Stimulated activated CD4-positive, alpha-beta T cell treated with anti-CD3 and anti-CD28 coated beads, Interleukin-2, amount 100 ng/mL, for 48 hours (primary cell): ENCODE measurements around the gene PRIMA1.

Experiments
- DNase-seq, 2 donors: peaks; one replicate each; pipeline ENCODE4 v3.0.0-alpha.2; 2020

PRIMA1 gene

DNA sequence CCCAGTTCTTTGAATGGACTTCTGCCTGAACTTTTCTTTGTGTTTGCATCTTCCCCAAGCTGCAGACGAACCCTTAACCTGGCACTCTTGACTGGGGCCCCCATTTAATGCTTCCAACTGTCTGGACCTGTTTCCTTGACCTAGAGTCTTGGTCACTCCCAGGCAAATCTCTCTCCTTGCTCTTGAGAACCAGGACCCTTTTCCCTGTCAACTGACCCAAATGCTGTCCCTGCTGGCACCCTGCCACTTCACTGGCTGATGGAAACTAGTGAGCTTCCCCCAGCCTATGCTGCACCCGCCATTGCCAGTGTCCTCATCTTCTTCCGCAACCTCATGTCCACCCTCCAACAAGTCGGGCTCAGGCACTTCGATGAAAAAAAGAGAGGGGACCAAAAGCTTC lies 79.5 kb downstream of the PRIMA1 start:
- no peak for DNase-seq

DNA sequence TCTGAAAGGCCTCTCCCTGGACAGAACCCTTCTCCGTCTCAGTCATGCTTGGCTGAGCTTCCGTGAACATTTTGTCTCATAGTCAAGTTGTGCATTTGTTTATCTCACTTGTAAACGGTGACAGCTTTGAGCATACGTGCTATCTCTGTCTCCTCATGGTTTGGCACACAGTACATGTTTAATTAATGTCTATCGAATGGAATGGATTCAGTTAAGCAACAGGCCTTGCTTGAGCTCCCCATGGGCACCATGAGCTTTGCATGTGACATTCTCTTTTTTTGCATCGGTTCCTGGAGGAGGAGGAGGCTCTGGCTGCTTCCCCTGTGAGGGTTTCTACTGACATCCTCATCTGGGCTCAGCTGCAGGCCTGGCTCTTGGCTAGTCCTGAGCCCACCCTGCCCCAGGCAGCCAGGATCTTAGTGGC lies 80.0 kb downstream of the PRIMA1 start:
- DNase-seq, result no peak

DNA sequence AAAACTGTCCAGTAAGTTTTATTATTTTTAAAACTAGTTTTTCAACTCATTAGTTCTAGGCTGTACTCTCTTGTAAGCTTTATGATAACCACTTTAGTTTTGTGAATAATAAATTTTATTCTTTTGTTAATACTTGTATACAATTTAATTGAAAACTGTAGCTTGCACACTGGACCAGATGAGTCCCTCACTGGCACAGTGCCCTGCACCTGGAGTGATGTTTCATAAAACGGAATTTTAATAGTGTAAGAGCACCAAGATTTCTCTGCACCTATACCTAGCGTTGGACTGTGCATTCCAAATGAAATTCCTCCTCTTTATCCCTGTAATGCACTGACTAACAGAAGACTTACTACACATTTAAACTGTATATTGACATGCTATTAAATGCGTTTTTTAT lies 80.8 kb downstream of the PRIMA1 start:
- DNase-seq, result no peak

DNA sequence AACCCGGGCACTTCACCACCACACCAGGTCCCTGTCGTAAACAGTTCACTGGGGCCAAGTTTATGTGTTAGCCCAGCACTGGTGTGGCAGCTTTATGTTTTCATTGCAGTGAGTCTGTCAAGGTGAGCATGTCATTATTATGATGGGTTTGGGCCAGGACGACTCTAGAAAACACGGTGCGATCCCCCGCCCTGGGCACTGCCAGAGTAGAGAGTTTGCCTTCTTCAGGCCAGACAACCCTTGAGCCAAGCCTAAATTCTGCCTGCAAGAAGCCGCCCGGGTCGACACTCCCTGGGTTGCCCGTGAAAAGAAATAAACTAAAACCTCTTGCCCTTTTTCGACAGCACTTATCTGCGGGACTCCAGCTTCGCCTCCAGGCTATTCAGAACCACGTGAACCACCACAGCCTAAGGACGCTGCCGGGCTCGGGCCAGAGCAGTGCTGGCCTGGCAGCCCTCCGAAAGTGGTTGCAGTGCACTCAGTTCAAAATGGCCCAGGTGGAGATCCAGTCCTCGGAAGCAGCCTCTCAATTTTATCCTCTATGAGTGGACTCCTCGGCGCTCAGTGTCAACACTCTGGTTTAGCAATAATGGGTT lies 81.8 kb downstream of the PRIMA1 start:
- no peak for DNase-seq

DNA sequence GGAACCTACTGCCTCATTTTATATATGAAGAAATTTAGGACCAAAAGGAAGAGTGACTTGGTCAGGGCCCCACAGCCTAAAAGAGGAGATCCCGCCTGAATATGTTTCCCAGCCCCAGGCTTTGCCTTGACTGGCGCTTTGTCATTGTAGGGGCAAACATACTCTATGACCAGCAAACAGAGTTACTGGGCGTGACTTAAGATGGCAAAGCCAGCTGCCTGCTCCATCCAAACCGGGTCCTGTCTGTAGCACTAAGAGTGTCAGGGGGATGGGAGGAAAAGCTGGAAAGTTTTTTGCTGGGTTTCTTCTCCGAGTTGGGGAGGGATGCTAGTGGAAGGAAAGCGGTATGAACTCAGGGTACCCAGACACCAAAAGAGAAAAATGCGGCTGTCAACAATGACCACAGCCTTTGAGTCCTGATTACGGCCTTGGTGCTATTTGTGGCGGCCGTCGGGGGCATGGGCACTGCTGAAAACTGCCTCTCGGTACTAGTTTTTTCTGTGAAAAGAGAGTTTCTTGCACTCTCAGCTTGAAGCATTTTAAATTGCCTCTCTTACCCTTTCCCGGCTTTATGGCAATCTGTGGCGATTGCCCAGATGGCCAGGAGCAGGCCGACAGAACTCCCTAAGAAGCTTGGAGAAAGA lies 82.7 kb downstream of the PRIMA1 start:
- DNase-seq, result no peak

DNA sequence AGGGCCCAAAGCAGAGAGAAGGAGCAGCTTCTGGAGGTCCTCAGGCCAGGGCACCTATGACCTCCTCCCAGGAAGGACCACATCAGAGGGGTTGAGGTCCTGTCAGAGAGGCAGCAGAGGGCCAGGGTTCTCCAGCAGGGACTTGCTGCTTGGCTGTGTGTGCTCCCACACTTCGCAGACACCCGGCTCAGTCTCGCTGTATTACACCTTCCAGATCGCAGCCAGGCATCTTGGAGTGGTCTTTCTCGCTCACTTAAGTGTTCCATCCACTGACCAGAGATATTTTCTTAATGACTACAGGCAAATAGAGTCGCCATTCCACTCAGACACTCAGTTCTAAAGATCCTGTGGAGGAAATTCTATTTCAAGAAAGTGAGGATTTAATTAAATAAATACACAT lies 84.3 kb downstream of the PRIMA1 start:
- DNase-seq, result no peak

DNA sequence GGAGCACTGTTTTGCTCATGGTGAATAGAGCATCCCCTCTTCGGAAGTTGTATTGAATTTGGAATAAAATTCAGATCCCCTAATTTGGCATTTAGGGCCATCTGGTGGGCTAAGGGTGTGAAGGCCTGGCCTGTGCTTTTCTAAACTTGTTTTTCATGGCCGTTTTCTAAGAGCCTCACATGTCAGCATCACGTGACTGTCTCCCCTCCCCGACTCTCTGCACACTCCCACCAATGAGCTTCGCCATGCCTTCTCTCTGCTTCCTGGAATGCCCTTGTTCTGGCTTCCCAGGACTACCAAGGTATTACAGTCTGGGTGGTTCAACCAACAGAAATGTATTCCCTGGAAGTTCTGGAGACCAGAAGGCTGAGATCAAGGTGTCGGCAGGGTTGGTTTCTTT lies 85.3 kb downstream of the PRIMA1 start:
- DNase-seq, result no peak

DNA sequence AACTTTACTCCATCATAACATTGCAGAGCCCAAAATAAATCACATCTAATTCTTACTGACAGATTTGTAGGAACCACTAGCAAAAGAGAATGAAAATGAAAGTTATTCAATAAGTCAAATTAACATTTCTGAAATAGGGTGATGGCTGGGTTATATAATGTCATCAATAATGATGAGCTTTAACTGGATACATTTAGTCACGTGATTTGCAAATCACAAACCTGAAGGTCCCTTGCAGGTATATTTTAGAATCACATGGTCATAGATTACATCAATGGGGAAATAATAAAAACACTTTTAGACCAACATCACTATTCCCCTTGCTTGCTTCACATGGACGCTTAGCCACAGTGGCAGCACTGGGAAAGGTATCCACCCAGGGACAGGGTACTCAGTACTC lies 86.7 kb downstream of the PRIMA1 start:
- DNase-seq, result no peak

DNA sequence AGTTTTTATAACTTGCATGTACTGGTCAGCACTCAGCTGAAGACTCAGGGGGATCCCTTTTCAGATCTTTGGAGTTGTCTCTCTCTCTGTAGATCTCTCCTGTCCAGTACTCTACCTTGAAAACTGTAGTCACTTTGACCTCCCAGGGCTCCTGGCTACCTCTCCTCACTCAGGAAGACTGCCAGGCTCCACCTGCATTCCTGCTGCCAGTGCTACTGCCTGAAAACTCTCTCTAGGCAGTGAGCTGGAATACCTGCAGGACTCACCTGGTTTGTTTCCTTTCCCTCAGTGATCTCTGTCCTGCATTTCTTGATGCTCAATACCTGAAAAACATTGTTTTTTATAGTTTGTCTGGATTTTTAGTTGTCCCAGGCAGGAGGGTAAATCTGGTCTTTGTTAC lies 87.4 kb downstream of the PRIMA1 start:
- no peak for DNase-seq

DNA sequence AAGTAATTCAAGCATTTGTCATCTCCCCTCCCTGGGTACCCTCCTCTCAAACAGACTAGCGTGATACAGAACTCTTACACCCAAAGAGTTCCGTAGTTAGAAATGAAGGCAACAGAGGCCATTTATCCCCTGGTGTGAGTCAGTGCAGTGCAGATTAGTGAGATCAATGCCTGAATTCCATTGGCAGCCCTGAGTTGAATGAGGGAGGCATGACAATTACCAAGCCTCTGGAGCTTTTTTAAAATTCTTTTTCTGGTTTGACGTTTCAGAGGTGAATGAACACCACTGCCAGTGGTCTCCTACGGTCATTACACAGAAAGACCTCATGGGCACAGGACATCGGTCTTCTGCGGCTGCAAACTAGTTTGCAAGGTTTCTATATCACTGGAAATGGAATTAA lies 94.4 kb downstream of the PRIMA1 start:
- no peak for DNase-seq

DNA sequence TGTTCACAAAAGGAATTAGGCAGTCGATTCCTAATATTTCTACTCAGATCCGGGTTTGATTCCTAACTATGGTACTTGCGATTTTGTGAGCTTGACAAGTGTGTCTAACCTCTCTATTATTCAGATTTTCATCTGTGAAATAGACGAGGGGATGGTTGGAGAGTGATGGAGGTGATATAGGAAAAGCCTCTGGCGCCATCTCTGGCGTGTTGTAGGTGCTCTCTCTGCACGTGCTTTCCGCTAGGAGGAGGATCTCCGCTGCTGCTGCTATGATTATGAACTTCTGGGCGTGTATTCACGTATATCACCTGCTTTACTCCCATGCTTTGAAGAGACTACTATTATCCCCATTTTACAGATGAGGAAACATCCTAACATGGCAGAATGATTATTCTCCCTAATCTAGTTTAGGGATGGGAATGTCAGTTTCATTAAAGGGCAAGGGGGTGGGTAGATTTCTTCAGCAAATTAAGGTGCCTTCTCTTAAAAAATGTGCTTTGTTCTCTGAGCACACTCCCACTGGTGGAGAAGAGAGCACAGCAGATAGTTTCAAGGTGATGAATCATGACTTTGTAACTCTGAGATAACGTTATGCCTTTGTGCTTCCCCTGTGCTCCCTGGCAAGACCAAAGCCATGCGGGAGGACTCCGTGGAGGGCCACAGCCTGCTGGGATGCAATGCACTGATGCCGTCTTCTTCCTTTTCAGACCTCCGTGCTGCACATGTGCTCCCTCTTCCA lies 97.1 kb downstream of the PRIMA1 start:
- DNase-seq, result no peak

DNA sequence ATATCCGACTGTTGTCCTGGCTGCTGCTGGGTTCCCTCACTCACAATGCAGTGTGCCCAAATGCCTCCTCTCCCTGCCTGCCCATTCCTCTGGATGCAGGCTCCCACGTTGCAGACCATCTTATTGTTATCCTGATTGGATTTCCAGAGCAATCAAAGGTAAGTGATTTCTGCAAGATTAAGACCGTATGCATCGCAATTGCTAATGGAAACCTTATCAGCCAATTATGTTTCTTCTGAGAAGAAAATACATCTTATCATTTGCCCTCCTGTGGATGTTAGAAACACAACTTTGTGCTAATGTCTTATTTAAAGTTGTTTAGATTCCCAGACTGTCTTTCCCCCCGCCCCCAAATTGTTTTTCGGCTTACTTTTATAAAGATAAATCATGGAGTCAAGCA lies 98.1 kb downstream of the PRIMA1 start:
- no peak for DNase-seq

DNA sequence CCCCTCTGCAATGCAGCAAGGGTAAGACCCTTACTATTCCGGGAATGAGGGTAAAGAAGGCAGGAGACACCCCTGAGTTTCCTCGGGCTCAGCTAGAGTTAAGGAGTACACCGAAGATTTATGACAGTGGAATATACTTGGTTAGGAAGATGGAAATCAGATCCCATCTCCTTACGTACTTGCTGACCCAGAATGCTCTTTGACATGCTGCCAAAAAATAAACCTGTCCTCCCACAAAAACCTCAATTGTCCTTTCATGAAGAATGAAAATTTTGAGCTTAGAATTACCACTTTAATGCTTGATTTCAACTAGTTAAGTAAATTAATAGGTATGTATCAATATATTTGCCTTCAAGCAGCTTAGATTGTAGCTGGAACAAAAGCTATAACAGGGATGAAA lies 99.5 kb downstream of the PRIMA1 start:
- DNase-seq, result no peak

DNA sequence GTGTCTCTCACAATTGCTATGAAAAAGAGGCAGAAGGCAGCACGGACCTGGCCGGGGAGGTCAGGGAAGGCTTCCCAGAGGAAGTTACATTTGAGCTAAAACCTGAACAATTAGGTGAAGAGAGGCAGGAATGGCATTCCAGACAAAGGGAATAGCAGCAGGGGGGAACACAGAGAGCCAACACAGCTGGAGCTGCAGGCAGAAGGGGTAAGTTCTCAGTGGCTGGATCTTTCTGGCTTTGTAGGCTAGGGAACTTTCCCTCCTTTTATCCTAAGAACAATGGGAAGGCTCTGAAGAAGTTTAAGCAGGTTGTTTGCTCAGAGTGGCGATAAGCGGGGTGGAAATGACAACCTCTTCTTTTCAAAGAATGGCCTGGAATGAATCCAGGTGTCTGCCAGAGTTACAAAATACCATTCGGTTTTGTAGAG lies 100.0 kb downstream of the PRIMA1 start:
- DNase-seq, result no peak

DNA sequence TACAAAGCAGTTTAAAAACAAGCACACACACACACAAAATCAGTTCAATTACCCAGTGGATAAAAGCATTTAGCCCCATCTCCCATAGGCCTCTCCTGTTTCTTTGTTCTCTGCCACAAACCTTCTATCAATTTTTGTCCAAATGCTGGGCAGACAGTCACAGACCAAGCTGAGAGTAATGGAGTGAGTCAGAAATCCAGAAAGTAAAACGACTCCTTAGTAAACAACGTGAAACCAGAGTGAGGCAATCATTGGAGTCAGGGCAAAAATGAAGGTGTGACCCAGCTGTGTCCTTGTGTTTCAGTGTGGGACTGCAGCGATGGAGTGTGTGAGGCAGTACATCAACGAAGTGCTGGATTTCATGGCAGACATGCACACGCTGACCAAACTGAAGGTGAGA lies 102.0 kb downstream of the PRIMA1 start:
- no peak for DNase-seq

DNA sequence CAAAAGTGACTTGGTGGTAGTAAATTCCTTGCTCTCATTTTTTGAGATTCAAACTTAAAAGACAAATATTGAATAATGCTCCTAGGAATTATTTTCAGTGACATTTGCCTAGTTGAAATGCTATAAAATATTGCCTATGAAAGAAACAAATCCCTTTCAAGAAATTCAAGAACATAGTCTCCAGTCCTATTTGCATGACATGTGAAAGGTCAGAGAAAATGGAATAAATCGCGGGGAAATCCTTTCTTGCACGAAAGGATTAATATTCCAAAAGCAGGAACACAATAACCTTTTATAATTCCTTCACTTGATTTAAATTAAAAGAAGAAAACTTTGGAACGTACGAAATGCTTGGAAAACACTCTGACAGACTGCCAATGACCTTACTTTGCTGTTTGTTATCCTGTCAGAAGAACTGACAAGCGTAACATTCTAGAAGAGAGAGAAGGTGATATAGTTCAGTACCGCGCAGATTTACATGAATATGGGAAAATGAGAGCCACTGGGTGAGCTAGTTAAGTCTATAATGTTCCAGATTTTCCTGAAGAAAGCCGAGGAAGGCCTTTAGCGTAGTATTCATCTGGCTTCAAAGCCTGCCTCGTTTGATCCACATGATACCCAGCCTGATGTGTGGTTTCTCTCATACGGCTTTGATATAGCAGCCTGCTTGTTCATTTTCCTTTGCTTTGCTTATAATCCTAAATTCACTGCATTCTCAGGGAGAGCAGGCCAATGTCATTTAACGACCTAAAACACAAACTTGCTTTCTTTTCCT lies 103.0 kb downstream of the PRIMA1 start:
- no peak for DNase-seq

DNA sequence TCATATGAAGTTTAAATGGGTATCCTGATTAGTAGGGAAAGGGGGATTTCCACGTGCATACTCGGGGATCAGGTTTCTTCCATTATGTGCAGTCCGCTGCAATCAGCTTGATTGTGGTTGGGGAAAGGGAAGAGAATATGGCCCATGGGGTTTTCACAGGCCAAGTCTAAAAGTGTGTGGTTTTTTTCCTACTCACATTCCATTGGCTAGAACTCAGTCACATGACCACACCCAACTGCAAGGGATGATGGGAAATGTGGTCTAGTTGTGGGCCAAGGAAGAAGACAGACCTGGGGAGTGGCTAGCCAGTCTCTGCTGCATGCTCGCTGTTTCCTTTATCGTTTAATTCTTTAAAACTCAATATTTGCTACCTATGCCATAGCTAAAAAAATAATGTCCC lies 105.1 kb downstream of the PRIMA1 start:
- no peak for DNase-seq

DNA sequence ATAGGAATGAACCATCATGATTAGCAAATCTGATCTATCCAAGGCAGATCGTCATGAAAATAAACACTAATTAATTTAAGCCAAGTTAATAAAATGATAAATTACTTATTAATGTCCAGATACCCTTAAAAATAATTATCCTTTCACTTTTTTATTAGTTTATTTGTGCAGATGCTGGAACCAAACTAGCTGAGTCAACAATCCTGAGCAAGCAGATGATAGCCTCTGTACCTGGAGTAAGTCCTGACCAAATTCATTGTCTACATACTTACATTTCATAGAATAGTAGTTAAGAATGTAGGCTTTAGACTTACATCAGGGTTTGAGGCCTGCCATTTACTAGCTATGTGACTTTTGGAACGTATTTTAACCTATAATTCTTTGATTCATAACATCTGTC lies 105.8 kb downstream of the PRIMA1 start:
- DNase-seq, result no peak

DNA sequence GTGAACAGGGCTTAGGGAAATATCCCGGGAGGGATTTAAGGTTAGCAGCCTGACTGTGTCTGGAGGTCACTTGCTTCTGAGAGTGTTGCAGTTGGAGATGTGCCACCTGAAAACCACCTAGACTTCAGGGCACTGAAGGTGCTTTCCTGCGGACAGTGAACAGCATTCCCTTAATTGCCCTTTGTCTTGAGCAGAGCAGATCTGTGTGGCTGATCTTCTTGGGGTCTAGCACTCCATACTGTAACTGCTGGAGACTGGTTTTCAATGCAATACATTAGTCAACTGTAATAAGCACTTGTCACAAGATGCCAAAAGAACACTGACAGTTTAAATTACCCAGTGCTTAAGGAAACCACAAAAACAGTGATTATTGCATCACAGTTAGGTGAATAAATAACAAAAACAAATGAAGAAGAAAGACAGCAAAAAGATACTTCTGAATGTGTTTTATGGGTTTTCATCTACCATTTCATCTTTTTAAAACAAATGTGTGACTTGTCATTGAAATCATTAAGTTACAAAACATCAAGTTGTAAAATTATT lies 111.8 kb downstream of the PRIMA1 start:
- DNase-seq, result no peak

DNA sequence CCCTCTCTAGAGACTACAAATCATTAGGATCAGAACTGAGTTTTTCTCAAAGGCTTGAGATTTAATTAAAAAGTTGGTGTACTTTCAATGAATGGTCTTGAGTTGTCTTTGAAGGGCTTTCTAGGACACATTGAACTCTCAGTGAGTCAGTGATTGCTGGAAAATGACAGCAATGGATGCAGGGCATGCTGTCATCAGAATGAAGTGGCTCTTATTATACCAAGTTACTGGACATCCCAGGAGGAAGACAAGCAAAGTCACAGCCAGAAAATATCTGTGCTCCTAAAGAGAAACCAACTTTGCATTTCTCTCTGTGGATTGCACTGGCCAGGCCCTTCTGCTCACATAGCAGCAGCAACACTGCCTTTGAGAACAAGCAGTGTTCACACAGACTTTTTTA lies 112.6 kb downstream of the PRIMA1 start:
- DNase-seq, result no peak

DNA sequence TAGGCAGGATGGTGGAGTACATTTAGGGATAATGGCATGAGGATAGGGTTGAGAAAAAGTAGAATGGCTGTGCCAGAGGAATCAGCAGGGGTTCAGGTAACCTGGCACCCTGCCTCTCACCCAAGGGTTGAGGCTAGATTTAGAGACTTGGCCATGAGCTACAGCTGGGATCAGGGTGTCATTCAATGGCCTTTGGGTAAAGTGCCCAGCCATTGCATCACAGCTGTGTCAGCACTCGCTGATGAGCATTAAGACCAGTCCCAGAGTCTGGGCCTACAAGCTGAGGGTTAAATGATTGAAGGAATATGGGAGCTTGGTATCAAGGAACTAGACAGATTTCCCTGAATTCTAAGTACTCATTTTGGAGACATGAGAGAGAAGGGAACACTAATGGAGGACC lies 113.9 kb downstream of the PRIMA1 start:
- DNase-seq, result no peak

DNA sequence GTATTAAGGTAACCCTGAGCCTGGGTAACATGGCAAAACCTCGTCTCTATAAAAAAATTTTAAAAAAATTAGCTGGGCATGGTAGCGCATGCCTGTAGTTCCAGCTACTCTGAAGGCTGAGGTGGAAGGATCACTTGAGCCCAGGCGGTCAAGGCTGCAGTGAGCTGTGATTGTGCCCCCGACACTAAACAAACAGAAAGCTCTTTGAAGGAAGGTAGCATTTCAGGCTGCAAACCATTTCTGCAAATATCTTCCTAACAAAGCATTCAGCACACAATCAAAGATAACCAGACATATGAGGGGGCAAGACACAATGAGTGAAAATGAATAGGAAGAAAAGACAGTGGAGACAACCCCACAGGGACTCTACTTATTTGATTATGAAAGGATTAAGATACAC lies 118.7 kb downstream of the PRIMA1 start:
- no peak for DNase-seq
